Panc1 (cell line): ENCODE data around the gene CNEP1R1.

Experiments used
- CTCF ChIP-seq: fragments of 450-650 bp; IDR thresholded peaks from 2 replicates; pipeline ENCODE4 v1.5.1; 2017; ENCODE audit warnings: mild to moderate bottlenecking
- POLR2AphosphoS5 ChIP-seq: IDR thresholded peaks from 2 replicates; pipeline ENCODE4 v1.6.1; 2012; ENCODE audit warnings: mild to moderate bottlenecking, low read depth, low read length, moderate library complexity
- REST ChIP-seq, 2 experiments: IDR thresholded peaks; 2 replicates each; pipeline ENCODE4 v1.6.1; 2011 to 2012; ENCODE audit warnings: low read depth in 2 of 2, control low read depth in 1 of 2, low read length in 1 of 2, mild to moderate bottlenecking in 1 of 2, moderate library complexity in 1 of 2; ENCODE audit not compliant: insufficient read depth in 1 of 2

GRCh38 chr16:49995720-49996119, 29.3 kb upstream of the CNEP1R1 start:
- TF ChIP-seq POLR2AphosphoS5 (no peak), CTCF (no peak), REST (IDR thresholded peaks at IDR 0.05; ENCODE audit: insufficient read depth in 1 of 2, low read depth in 2 of 2, low read length in 1 of 2) (no peak)
